Tibial nerve (tissue), 4 donors: ENCODE results near the gene ARID4A.

ENCODE experiments used
- EP300 ChIP-seq, 2 donors: sonication (generic); formaldehyde crosslinking; IDR thresholded peaks; one replicate each; pipeline ENCODE4 v1.6.1; 2017; ENCODE audit warnings: antibody characterized with exemption in 2 of 2, mild to moderate bottlenecking in 1 of 2
- POLR2A ChIP-seq, 2 donors: fragments of 450-650 bp; IDR thresholded peaks; one replicate each; pipeline ENCODE4 v1.6.1; 2017; ENCODE audit warnings: antibody characterized with exemption in 2 of 2, mild to moderate bottlenecking in 2 of 2, moderate library complexity in 2 of 2
- TF ChIP-seq, protein P1 (sequence below), 5 experiments: fragments of 200-600 bp in 3 of 5; fragments of 450-650 bp in 2 of 5; sonication (generic) in 3 of 5; IDR thresholded peaks; one replicate each; pipeline ENCODE4 v1.5.1; 2016 to 2019; ENCODE audit warnings: antibody characterized with exemption in 5 of 5, mild to moderate bottlenecking in 3 of 5, moderate library complexity in 2 of 5

DNA sequence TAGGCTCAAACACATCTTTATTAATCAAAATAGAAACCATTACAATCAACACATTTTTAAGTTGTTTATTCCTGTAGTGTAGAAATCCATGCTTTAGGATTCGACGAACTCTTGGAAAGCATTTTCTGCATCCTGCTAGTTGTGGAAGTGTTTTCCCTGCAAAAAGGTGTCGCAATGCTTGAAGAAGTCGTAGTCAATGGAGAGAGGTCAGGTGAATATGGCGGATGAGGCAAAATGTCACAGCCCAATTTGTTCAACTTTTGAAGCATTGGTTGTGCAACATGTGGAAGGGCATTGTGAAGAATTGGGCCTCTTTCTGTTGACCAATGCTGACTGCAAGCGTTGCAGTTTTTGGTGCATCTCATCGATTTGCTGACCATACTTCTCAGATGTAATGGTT is 4.2 kb upstream of the ARID4A start:
- TF ChIP-seq, protein P1, sequence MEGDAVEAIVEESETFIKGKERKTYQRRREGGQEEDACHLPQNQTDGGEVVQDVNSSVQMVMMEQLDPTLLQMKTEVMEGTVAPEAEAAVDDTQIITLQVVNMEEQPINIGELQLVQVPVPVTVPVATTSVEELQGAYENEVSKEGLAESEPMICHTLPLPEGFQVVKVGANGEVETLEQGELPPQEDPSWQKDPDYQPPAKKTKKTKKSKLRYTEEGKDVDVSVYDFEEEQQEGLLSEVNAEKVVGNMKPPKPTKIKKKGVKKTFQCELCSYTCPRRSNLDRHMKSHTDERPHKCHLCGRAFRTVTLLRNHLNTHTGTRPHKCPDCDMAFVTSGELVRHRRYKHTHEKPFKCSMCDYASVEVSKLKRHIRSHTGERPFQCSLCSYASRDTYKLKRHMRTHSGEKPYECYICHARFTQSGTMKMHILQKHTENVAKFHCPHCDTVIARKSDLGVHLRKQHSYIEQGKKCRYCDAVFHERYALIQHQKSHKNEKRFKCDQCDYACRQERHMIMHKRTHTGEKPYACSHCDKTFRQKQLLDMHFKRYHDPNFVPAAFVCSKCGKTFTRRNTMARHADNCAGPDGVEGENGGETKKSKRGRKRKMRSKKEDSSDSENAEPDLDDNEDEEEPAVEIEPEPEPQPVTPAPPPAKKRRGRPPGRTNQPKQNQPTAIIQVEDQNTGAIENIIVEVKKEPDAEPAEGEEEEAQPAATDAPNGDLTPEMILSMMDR (IDR thresholded peaks at IDR 0.05), result no peak
- TF ChIP-seq POLR2A (IDR thresholded peaks at IDR 0.05), result no peak
- TF ChIP-seq EP300 (IDR thresholded peaks at IDR 0.05), result no peak
